H54 (cell line): ENCODE measurements around the gene SPATA2L.
"Not testable (repeated sequence)": the region's sequence is repeated elsewhere in the genome, so short reads cannot be mapped to it uniquely, and the experiment has no call there.

Experiments
- DNase-seq: peaks from one replicate; pipeline ENCODE4 v3.0.0; 2011; ENCODE audit warnings: low spot score, mixed read lengths; ENCODE audit not compliant: insufficient read length
- FAIRE-seq: peaks from 3 replicates; lab custom pipeline; 2011; peaks lifted over from hg19 to GRCh38; lab: Jason Lieb, UNC
- POLR2A ChIP-seq: IDR thresholded peaks from 2 replicates; pipeline ENCODE4 v1.6.1; 2011; ENCODE audit warnings: low read depth, mild to moderate bottlenecking, low read length

Gene SPATA2L

DNA sequence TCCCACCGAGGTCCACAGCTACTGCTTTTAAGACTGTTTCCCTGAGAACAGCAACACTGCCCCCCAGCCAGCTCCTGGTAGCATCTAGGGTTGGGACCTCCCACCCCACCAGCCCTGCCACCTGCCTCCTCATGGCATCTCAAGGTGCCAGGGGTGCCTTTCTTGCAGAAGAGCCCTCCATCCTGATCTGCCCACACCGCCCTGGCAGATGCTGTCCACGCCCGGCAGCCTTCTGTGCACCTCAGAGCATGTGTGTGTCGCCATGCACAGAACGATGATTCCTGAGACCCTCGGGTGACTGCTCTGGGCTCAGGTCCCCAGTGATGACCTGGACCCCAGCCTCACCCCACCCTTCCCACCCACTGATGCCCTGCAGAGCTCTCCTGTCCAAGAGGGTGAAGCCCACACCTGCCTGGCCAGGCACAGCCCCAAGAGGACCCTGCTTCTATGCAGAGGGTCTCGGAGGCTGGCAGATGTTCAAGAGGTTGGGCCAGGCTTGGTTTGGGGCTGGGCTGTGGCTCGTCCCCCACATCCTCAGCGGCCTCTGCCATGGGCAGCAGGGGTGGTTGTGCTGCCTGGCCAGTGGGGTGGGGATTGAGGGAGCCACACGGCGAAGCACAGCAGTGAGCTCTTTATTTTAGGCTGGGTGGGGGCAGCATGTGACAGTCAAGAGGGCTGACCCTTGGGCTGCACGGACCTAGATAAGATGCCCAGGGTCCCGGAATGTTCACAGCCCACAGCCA, 5.2 kb upstream of the SPATA2L start:
- TF ChIP-seq POLR2A: no peak
- FAIRE-seq (no peak), DNase-seq (no peak)

DNA sequence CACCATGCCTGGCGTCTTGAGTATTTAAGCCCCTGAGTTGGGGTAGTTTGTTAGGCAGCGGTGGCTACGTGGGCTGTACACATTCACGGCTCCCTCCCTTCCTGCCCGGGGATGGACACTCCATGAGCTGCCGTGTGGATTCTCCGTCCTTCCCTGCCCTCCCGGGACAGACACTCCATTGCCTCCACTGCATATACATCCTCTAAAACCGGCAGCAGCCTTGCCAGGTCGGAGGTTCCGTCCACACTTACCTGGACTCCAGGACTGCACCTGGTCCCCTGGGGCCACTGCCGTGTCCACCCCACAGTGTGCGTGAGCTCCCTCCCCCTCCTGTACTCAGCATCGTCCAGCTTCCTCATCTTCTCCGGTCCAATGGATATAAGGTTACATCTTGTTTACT, 3.5 kb upstream of the SPATA2L start:
- TF ChIP-seq POLR2A: 0 out of 2 replicates have a peak, but pooled peaks have one; percentile 22
- DNase-seq (no peak), FAIRE-seq (no peak)

DNA sequence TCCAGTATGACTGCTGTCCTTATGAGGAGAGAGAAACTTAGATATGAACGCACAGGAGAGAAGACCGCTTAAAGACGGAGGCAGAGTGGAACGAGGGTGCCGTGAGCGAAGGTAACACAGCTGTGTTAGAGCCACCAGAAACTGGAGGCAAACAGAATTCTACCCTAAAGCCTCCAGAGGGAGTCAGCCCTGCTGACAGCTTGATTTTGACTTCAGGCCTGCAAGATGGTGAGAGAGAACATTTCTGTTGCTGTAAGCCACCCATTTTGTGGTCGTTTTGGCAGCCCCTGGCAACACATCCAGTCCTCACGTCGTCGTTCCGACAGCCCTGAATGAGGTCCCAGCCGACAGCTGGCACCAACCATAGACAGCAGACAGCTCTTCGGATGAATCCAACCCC, 2.8 kb upstream of the SPATA2L start:
- TF ChIP-seq POLR2A: no peak
- FAIRE-seq (no peak), DNase-seq (no peak)

DNA sequence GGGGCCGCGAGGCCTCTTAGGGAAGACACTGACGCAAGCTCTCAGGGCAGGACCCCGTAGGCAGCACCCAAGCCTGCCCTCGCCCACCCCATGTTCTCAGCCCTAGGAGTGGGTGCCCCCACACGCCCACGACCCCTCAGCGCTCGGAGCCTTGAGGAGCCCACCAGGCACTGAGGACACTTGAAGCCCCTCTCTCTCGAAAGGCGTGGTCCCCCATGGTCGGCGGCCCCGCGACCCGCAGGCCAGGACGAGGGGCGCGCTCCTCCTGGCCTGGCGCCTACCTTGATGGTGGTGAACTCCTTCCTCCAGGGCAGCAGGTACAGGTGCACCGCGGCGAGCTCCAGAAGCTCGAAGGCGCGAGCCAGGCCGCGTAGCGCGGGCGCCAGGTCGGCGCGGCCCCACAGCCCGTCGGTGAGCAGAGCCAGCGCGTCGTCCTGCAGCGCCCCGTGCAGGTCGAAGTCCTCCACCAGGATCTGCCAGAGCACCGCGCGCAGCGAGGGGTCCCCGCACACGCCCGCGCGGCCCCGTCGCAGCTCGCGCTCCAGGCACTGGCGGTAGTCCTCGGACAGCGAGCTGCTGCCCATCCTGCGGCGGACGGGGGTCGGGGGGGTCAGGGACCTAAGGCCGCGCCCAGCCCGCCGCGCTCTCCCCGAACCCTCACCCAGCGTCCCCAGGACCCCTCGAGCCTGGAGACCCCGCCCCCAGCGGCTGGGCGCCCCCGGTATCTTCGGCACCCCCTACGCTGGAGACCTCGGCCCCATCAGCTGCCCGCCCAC, 668 bp downstream of the SPATA2L start:
- DNase-seq (no peak), FAIRE-seq (no peak)
- TF ChIP-seq POLR2A: no peak

GRCh38 chr16:89700100-89700648, 1.3 kb downstream of the SPATA2L start:
- 0 out of 2 replicates have a peak, but pooled peaks have one; percentile 5 for TF ChIP-seq POLR2A
- DNase-seq: peak; percentile 96
- no peak for FAIRE-seq

- FAIRE-seq, DNase-seq: not testable (repeated sequence)
Measured at GRCh38 chr16:89699629-89700099, 1.8 kb downstream of the SPATA2L start.

DNA sequence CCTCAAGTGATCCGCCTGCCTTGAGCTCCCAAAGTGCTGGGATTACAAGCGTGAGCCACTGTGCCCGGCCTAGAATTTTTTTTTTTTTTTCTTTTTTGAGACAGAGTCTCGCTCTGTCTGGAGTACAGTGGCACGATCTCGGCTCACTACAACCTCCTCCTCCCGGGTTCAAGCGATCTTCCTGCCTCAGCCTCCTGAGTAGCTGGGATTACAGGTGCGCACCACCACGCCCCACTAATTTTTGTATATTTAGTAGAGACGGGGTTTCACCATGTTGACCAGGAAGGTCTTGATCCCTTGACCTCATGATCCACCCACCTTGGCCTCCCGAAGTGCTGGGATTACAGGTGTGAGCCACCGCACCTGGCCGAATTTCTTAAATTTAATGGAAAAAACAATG, 2.8 kb downstream of the SPATA2L start:
- not testable (repeated sequence) for DNase-seq, FAIRE-seq

DNA sequence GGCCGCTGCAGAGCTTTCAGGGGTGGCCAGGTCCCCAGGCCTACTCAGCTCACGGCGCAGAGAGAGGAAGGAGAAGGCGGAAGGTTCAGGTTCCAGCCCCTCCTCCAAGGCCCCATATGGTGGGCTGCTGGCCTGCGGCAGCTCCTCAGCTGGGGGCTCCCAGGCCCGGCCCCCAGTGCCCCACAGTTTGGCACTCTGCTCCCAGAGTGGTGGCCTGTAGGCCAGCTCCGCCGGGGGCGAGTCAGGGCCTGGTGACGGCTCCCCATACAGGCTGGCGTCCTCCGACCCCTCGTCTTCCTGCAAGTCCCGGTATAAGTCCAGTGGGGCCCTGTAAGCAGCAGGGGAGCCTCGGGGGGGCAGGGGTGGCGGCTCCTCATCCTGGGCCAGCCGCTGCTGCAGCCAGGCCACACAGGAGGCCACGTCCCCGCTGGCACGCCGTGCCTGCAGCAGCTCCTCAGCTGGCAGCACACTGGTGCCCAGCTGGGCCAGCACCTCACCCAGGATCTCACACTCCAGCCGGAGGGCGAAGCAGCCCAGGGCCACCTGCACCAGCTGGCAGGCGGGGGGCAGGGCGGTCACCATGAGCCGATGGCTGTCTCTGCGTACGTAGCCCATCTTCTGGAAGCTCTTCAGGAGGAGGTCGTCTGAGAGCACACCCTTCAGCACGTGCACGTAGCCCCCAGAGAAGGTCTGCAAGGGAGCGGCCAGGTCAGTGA, 3.7 kb downstream of the SPATA2L start:
- DNase-seq: no peak
- FAIRE-seq: no peak
- no peak for TF ChIP-seq POLR2A

- no peak for FAIRE-seq
- DNase-seq: no peak
- no peak for TF ChIP-seq POLR2A
Measured at GRCh38 chr16:89697161-89697615, 4.3 kb downstream of the SPATA2L start.

DNA sequence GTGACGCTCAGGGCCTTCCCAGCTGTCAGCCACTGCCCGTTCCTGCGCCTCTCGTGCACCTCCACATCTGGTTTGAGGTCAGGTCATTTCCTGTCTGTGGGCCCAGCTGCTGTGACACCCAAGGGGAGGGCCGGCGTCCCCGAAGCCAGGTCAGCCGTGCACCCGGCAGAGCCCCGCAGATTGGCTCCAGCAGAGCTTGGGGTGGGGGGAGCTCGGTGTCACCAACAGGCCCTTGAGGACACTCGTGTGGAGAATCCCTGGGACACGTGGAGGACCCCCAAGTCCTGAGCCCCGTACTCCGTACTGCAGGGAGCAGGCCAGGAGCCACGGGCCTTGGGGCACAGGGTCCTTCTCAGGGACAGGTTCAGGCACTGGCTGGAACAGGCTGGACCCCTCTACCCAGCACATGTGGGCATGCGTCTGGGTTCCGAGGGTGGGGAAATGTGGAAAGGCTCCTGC, 4.8 kb downstream of the SPATA2L start:
- FAIRE-seq (no peak), DNase-seq (no peak)
- TF ChIP-seq POLR2A: no peak

DNA sequence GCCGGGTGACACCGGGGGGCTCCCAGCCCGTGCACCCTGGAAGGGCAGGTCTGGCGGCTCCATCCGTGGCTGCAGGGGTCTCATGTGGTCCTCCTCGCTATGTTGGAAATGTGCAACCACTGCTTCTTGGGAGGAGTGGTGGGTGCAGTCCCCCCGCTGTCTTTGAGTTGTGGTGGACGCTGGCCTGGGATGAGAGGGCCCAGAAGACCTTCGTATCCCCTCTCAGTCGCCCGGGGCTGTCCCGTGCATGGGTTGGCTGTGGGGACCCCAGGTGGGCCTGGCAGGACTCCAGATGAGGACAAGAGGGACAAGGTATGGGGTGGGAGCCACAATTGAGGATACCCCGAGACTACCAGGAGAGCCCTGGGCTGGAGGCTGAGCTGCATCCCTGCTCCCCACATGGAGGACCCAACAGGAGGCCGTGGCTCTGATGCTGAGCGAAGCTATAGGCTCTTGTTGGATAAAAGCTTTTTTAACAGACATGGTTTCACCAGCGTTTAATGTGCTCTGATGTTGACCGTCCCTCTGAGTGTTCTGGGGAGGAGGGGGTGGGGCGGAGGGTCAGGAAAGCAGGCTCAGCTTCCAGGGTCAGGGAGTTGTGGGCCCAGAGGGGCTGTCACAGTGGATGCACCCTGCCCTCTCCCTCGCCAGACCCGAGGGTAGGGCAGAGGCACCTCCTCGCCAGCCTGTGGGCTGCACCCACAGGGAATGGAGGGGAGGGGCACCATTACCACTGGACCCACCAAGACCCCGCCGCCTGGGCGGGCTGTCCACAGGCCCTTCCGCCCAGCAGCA, 5.4 kb downstream of the SPATA2L start:
- FAIRE-seq: no peak
- no peak for TF ChIP-seq POLR2A
- DNase-seq: no peak

DNA sequence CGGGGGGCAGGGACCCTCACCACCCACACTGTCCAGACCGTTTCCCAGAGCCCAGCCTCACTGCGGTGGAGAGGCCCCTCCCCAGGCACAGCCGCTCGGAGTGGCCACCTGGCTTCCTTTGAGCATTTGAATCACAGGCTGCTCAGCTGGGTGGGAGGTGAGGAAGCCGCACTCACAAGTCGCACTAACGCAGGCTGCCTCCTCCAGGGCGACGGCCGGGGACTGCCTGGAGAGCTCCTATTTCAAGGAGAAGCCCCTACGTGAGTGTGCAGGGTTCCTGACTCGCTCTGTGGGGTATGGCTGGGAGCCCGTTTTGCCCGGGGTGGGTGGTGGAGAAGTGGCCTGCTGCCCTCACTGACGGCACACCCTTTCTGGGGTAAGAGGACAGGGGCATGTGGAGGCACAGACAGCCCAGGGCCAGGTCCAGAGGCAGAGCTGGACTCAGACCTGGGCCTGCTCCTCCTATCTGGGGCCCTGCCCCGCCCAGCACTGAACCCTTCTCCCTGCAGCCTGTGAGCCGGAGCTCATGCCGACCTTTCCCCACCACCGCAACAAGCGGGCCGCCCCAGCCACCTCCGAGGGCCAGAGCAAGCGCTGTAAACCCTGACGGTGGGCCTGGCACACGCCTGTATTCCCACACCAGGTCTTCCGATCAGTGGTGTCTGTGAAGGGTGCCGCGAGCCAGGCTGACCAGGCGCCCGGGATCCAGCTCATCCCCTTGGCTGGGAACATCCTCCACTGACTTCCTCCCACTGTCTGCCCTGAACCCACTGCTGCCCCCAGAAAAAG, 6.2 kb downstream of the SPATA2L start:
- DNase-seq (no peak), FAIRE-seq (no peak)
- no peak for TF ChIP-seq POLR2A

- FAIRE-seq: not testable (repeated sequence)
Measured at GRCh38 chr16:89694784-89695085, 6.8 kb downstream of the SPATA2L start.

More at GRCh38 chr16:89694784-89695085, 6.8 kb downstream of the SPATA2L start:
- DNase-seq: not testable (repeated sequence)
